WTC11 (cell line): ENCODE results near the gene DNAJC7. TPM values are rescaled to one million over a fixed set of nuclear protein-coding genes. Genes with fewer than 3 reads are reported as not detected.

Experiments
- ATAC-seq: fragments of 200-7000 bp; cut with Tn5 transposase; 2 replicates; pipeline ENCODE4 v1.10.0; 2021; ENCODE audit warnings: mild to moderate bottlenecking, moderate library complexity
- CTCF ChIA-PET: fragments of 300-600 bp; sonication (Branson Sonifier 250); formaldehyde crosslinking; loops from one replicate; lab custom pipeline; 2021; ENCODE audit warnings: antibody characterized with exemption; lab: Charles Lee
- POLR2A ChIA-PET: fragments of 350-600 bp; sonication (Branson Sonifier 250); formaldehyde crosslinking; loops from one replicate; lab custom pipeline; 2021; ENCODE audit warnings: antibody characterized with exemption; lab: Charles Lee
- DNase-seq: peaks from one replicate; pipeline ENCODE4 v3.0.0; 2021; ENCODE audit warnings: low spot score
- H3K27ac Mint-ChIP-seq: 2 replicates; pipeline ENCODE4 v1.8.0; 2021; ENCODE audit warnings: mixed read lengths
- H3K27me3 Mint-ChIP-seq: 2 replicates; pipeline ENCODE4 v1.8.0; 2021; ENCODE audit warnings: low read depth, mild to moderate bottlenecking, moderate library complexity, mixed read lengths
- H3K36me3 Mint-ChIP-seq: 2 replicates; pipeline ENCODE4 v1.8.0; 2021; ENCODE audit warnings: mixed read lengths
- H3K4me1 Mint-ChIP-seq: 2 replicates; pipeline ENCODE4 v1.8.0; 2022; ENCODE audit warnings: mixed read lengths
- H3K4me3 Mint-ChIP-seq: 2 replicates; pipeline ENCODE4 v1.8.0; 2021; ENCODE audit warnings: mild to moderate bottlenecking, moderate library complexity, mixed read lengths
- H3K9me3 Mint-ChIP-seq: 2 replicates; pipeline ENCODE4 v1.8.0; 2021; ENCODE audit warnings: mixed read lengths
- ETV6 ChIP-seq: sonication (generic); formaldehyde crosslinking; IDR thresholded peaks from 2 replicates; pipeline ENCODE4 v1.8.1; 2022; ENCODE audit warnings: mild to moderate bottlenecking, missing genetic modification reagents
- RELA ChIP-seq: sonication (generic); formaldehyde crosslinking; IDR thresholded peaks from 2 replicates; pipeline ENCODE4 v1.8.1; 2022; ENCODE audit warnings: missing genetic modification reagents, mild to moderate bottlenecking, borderline replicate concordance
- RORB ChIP-seq: fragments of 250-450 bp; sonication (Bioruptor Pico); IDR thresholded peaks from 2 replicates; pipeline ENCODE4 v1.9.0; 2021; ENCODE audit warnings: mild to moderate bottlenecking
- SMAD3 ChIP-seq: sonication (generic); formaldehyde crosslinking; IDR thresholded peaks from 2 replicates; pipeline ENCODE4 v1.8.0; 2022; ENCODE audit warnings: missing genetic modification reagents, mild to moderate bottlenecking, borderline replicate concordance
- SOX15 ChIP-seq: fragments of 250-450 bp; sonication (Bioruptor Pico); IDR thresholded peaks from 2 replicates; pipeline ENCODE4 v1.9.0; 2021; ENCODE audit warnings: mild to moderate bottlenecking
- TCF7 ChIP-seq: sonication (generic); formaldehyde crosslinking; IDR thresholded peaks from 2 replicates; pipeline ENCODE4 v1.8.0; 2022; ENCODE audit warnings: mild to moderate bottlenecking, low read depth, missing genetic modification reagents, moderate library complexity
- TEAD4 ChIP-seq: sonication (generic); formaldehyde crosslinking; IDR thresholded peaks from 2 replicates; pipeline ENCODE4 v1.8.0; 2022; ENCODE audit warnings: mild to moderate bottlenecking, missing genetic modification reagents
- total RNA-seq: library from RNA; stranded (reverse); gene quantifications from 3 replicates; pipeline ENCODE4 v1.2.3, GENCODE V29; 2021
- TF ChIP-seq, protein P1 (sequence below): sonication (generic); formaldehyde crosslinking; IDR thresholded peaks from 2 replicates; pipeline ENCODE4 v1.8.1; 2022; ENCODE audit warnings: mild to moderate bottlenecking, moderate library complexity, missing genetic modification reagents
- TF ChIP-seq, protein P2 (sequence below): fragments of 200-600 bp; IDR thresholded peaks from 2 replicates; pipeline ENCODE4 v1.8.0; 2022; ENCODE audit warnings: antibody characterized with exemption
- TF ChIP-seq, protein P3 (sequence below): sonication (generic); formaldehyde crosslinking; IDR thresholded peaks from 2 replicates; pipeline ENCODE4 v1.8.1; 2022; ENCODE audit warnings: low read depth, missing genetic modification reagents, borderline replicate concordance
- TF ChIP-seq, protein P4 (sequence below): fragments of 250-450 bp; sonication (Bioruptor Pico); IDR thresholded peaks from 2 replicates; pipeline ENCODE4 v1.9.0; 2021; ENCODE audit warnings: mild to moderate bottlenecking
- TF ChIP-seq, protein P5 (sequence below): sonication (generic); formaldehyde crosslinking; IDR thresholded peaks from 2 replicates; pipeline ENCODE4 v1.8.0; 2023; ENCODE audit warnings: missing genetic modification reagents, mild to moderate bottlenecking, borderline replicate concordance
- TF ChIP-seq, protein P6 (sequence below): fragments of 250-450 bp; sonication (Bioruptor Pico); conservative IDR thresholded peaks from 2 replicates; pipeline ENCODE4 v1.9.0; 2021; ENCODE audit warnings: mild to moderate bottlenecking
- TF ChIP-seq, protein P7 (sequence below): sonication (generic); formaldehyde crosslinking; IDR thresholded peaks from 2 replicates; pipeline ENCODE4 v1.8.0; 2022; ENCODE audit warnings: mild to moderate bottlenecking, missing genetic modification reagents
- TF ChIP-seq, protein P8 (sequence below): sonication (generic); formaldehyde crosslinking; IDR thresholded peaks from 2 replicates; pipeline ENCODE4 v1.8.0; 2022; ENCODE audit warnings: mild to moderate bottlenecking, missing genetic modification reagents

DNAJC7 gene
- total RNA-seq, 1 experiment from 2014 or later: 140 TPM

DNA sequence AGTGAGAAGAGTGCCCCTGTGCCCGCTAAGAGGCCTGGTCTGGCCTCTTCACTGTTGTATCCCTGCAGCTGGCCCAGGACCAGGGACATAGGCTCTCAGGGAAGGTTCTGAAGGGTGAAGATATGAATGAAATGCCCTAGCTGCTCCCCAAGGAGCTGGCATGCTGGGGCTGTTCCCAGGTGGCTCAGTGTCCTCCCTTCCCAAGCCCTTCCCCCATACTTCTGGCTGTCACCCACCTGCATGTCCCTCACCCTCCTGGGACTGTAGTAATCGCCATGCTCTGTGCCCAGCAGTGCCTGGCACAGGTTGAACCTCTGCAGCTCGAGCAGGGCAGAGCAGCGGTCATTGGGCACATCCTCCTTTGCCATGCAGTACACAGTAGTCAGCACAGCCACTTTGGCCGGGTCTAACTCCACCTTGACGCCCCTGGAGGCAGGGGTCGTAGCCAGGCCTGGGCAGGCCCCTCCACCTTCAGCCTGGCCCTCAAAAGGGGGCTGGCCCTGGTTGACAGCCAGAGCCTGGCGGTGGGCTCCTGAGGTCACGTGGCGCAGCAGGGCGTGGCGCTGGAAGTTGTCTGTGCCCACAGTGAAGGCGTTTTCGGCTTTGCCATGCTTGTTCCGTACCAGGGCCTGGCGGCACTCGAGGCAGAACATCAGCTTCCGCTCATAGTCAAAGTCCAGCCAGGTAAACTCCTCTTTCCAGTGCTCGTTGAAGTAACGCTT lies 25.5 kb upstream of the DNAJC7 start:
- Mint-ChIP-seq H3K36me3 (no peaks in the 10 kb centered on the region), H3K9me3 (no peaks in the 10 kb centered on the region), H3K4me3 (no peak overlapping the region), H3K4me1 (peaks cover 5% of the 10 kb centered on the region), H3K27me3 (no peaks in the 10 kb centered on the region), H3K27ac (no peak overlapping the region; the same call in 1 of the 2 replicates)
- TF ChIP-seq TCF7 (CRISPR knock-in tag) (no peak), SOX15 (CRISPR knock-in tag) (no peak), RELA (no peak), TEAD4 (CRISPR knock-in tag) (no peak), ETV6 (CRISPR knock-in tag) (no peak)
- TF ChIP-seq, protein P1, sequence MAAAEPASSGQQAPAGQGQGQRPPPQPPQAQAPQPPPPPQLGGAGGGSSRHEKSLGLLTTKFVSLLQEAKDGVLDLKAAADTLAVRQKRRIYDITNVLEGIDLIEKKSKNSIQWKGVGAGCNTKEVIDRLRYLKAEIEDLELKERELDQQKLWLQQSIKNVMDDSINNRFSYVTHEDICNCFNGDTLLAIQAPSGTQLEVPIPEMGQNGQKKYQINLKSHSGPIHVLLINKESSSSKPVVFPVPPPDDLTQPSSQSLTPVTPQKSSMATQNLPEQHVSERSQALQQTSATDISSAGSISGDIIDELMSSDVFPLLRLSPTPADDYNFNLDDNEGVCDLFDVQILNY (CRISPR knock-in tag): no peak
- TF ChIP-seq, protein P2, sequence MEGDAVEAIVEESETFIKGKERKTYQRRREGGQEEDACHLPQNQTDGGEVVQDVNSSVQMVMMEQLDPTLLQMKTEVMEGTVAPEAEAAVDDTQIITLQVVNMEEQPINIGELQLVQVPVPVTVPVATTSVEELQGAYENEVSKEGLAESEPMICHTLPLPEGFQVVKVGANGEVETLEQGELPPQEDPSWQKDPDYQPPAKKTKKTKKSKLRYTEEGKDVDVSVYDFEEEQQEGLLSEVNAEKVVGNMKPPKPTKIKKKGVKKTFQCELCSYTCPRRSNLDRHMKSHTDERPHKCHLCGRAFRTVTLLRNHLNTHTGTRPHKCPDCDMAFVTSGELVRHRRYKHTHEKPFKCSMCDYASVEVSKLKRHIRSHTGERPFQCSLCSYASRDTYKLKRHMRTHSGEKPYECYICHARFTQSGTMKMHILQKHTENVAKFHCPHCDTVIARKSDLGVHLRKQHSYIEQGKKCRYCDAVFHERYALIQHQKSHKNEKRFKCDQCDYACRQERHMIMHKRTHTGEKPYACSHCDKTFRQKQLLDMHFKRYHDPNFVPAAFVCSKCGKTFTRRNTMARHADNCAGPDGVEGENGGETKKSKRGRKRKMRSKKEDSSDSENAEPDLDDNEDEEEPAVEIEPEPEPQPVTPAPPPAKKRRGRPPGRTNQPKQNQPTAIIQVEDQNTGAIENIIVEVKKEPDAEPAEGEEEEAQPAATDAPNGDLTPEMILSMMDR: no peak
- ChIA-PET CTCF (interaction anchor here (1.0 kb wide), 1 partner anchor 8 kb away, joined by 3 read pairs; no protein-coding TSS in a partner anchor), POLR2A (no interaction called here)
- DNase-seq: no peak
- ATAC-seq: no peak

DNA sequence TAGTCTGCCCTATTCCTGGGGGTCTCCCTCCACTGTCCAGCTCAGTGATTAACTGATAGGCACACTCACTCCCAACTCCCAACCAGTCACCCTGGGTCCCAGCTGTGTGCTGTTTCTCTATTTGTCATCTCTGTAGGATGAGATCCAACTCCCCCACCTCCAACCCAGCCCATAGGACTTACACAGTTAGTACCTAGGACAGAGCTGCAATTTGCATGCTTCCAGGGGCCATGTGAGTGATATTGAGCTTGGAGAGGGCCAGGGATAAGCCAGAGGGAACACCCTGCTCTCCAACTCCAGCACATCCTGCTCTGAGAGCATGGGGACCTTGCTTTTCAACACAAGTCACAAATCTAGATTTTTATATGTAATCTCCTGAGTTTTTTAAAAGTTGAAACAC lies 24.4 kb upstream of the DNAJC7 start:
- no peak for DNase-seq
- TF ChIP-seq, protein P1 (CRISPR knock-in tag): no peak
- TF ChIP-seq RORB (CRISPR knock-in tag): no peak
- TF ChIP-seq, protein P3, sequence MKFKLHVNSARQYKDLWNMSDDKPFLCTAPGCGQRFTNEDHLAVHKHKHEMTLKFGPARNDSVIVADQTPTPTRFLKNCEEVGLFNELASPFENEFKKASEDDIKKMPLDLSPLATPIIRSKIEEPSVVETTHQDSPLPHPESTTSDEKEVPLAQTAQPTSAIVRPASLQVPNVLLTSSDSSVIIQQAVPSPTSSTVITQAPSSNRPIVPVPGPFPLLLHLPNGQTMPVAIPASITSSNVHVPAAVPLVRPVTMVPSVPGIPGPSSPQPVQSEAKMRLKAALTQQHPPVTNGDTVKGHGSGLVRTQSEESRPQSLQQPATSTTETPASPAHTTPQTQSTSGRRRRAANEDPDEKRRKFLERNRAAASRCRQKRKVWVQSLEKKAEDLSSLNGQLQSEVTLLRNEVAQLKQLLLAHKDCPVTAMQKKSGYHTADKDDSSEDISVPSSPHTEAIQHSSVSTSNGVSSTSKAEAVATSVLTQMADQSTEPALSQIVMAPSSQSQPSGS: no peak
- TF ChIP-seq, protein P4, sequence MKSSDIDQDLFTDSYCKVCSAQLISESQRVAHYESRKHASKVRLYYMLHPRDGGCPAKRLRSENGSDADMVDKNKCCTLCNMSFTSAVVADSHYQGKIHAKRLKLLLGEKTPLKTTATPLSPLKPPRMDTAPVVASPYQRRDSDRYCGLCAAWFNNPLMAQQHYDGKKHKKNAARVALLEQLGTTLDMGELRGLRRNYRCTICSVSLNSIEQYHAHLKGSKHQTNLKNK (CRISPR knock-in tag): no peak
- TF ChIP-seq, protein P5, sequence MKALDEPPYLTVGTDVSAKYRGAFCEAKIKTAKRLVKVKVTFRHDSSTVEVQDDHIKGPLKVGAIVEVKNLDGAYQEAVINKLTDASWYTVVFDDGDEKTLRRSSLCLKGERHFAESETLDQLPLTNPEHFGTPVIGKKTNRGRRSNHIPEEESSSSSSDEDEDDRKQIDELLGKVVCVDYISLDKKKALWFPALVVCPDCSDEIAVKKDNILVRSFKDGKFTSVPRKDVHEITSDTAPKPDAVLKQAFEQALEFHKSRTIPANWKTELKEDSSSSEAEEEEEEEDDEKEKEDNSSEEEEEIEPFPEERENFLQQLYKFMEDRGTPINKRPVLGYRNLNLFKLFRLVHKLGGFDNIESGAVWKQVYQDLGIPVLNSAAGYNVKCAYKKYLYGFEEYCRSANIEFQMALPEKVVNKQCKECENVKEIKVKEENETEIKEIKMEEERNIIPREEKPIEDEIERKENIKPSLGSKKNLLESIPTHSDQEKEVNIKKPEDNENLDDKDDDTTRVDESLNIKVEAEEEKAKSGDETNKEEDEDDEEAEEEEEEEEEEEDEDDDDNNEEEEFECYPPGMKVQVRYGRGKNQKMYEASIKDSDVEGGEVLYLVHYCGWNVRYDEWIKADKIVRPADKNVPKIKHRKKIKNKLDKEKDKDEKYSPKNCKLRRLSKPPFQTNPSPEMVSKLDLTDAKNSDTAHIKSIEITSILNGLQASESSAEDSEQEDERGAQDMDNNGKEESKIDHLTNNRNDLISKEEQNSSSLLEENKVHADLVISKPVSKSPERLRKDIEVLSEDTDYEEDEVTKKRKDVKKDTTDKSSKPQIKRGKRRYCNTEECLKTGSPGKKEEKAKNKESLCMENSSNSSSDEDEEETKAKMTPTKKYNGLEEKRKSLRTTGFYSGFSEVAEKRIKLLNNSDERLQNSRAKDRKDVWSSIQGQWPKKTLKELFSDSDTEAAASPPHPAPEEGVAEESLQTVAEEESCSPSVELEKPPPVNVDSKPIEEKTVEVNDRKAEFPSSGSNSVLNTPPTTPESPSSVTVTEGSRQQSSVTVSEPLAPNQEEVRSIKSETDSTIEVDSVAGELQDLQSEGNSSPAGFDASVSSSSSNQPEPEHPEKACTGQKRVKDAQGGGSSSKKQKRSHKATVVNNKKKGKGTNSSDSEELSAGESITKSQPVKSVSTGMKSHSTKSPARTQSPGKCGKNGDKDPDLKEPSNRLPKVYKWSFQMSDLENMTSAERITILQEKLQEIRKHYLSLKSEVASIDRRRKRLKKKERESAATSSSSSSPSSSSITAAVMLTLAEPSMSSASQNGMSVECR: no peak
- TF ChIP-seq, protein P6, sequence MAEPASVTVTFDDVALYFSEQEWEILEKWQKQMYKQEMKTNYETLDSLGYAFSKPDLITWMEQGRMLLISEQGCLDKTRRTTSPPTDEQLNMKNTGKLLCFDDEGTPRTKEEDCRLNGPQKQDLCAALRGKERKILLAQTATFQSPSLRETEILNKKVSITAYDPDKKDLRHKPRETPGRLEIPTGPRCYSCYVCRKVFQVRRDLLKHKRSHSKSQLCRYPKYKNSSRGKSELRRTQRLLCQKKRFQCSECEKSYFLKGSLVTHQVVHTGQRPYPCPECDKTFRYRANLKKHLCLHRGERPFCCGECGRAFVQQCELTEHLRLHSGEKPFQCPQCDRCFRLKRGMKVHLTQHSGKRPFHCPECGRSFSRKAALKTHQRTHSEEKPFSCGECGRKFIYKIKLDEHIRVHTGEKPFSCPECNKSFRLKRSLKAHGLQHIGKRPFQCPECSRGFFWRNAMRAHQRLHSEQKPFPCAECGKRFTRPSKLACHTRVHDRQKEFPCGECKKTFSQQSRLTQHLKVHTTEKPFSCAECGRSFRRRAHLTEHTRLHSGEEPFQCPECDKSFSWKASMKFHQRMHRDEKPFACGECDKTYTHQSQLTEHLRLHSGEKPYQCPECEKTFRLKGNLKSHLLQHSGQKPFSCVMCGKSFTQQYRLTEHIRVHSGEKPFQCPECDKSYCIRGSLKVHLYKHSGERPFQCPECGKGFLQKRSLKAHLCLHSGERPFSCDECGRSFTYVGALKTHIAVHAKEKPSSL: no peak
- TF ChIP-seq, protein P7, sequence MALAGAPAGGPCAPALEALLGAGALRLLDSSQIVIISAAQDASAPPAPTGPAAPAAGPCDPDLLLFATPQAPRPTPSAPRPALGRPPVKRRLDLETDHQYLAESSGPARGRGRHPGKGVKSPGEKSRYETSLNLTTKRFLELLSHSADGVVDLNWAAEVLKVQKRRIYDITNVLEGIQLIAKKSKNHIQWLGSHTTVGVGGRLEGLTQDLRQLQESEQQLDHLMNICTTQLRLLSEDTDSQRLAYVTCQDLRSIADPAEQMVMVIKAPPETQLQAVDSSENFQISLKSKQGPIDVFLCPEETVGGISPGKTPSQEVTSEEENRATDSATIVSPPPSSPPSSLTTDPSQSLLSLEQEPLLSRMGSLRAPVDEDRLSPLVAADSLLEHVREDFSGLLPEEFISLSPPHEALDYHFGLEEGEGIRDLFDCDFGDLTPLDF (CRISPR knock-in tag): no peak
- TF ChIP-seq, protein P8, sequence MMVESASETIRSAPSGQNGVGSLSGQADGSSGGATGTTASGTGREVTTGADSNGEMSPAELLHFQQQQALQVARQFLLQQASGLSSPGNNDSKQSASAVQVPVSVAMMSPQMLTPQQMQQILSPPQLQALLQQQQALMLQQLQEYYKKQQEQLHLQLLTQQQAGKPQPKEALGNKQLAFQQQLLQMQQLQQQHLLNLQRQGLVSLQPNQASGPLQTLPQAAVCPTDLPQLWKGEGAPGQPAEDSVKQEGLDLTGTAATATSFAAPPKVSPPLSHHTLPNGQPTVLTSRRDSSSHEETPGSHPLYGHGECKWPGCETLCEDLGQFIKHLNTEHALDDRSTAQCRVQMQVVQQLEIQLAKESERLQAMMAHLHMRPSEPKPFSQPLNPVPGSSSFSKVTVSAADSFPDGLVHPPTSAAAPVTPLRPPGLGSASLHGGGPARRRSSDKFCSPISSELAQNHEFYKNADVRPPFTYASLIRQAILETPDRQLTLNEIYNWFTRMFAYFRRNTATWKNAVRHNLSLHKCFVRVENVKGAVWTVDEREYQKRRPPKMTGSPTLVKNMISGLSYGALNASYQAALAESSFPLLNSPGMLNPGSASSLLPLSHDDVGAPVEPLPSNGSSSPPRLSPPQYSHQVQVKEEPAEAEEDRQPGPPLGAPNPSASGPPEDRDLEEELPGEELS (CRISPR knock-in tag): no peak
- TF ChIP-seq SMAD3 (CRISPR knock-in tag): no peak
- no peak for TF ChIP-seq TCF7 (CRISPR knock-in tag)
- TF ChIP-seq, all 79 proteins: peak for 0
- Mint-ChIP-seq H3K27me3 (no peaks in the 10 kb centered on the region), H3K4me3 (no peak overlapping the region), H3K36me3 (no peaks in the 10 kb centered on the region), H3K4me1 (peaks cover 7% of the 10 kb centered on the region), H3K27ac (no peak overlapping the region), H3K9me3 (no peaks in the 10 kb centered on the region)
- CTCF ChIA-PET: interaction anchor here (0.7 to 5.0 kb wide), 9 partner anchors 8 to 77 kb away, joined by 3 to 34 read pairs (median 4); partner anchors contain the start of gene NKIRAS2
- ATAC-seq: no peak
- POLR2A ChIA-PET: no interaction called here
